NOMO-1 treated with DMSO at 0.1 percent for 48 hours (cell line): ENCODE results near the gene PSME3.
"Not testable (repeated sequence)": the region's sequence is repeated elsewhere in the genome, so short reads cannot be mapped to it uniquely, and the experiment has no call there.

Experiments used
- DNase-seq: peaks from one replicate; lab custom pipeline; 2025; ENCODE audit not compliant: unreplicated experiment; lab: John Stamatoyannopoulos, UW

The PSME3 gene

GRCh38 chr17:42873932-42874695 lies 40.9 kb downstream of the PSME3 start:
- DNase-seq, result not testable (repeated sequence)

GRCh38 chr17:42877037-42877436 lies 43.8 kb downstream of the PSME3 start:
- no peak for DNase-seq

DNA sequence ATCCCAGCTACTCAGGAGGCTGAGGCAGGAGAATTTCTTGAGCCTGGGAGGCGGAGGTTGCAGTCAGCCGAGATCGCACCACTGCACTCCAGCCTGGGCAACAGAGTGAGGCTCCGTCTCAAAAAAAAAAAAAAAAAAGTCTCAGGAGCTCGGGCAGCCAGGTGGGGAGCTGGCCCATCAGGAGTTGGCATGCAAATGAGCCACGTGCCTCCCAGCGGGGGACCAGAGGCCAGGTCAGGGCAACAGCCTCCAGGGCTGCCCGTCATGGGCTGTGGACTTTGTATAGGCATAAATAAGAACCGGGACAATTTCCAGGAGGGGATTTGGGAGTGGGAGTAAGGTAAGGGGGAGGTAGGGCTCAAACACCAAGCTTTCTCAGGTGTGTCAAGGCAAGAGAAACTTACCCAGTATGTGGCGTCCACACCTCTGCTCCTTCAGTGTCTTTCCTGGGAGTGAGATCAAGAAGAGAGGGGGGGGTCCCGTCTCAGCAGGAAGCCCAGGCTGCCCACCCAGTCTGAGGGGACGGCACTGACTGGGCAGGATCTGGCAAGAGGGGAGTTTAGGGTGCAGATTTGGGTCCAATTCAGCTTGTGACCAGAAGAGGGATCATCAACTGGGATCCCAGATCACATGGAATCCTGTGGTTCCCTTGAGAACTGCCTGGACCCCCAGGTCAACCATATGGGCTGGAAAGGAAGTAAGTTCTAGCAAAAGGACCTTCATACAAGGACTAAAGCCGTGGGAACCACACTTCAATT lies 45.1 kb downstream of the PSME3 start:
- no peak for DNase-seq

DNA sequence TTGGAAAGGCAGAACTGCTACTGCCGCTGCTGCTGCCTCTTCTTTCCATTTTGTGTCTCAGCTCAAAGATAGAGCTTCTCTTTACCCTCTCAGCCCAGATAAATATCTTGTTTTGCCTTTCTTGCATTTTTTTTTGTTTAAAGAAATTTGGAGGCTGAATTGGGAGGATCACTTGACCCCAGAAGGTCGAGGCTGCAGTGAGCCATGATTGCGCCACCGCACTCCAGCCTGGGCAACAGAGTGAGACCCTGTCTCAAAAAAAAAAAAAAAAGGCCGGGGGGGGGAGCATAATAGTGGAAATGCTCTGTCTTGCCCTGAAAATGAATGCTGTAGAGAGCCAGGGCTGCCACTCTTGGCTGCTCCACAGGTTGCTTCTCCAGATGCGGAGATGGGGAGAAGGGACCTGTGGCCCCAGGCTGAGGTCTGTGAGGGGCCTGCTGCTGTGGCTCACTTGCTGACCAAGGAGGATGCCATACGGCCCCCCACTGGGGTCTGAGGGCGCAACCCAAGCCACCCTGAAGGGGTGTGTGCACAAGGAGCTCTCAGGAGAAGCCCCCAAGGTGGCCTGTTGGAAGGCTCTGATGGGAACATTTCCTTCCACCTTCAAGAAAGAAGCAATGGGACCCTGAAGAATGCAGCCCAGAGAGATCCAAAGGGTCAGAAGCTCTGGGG lies 45.9 kb downstream of the PSME3 start:
- DNase-seq, result no peak

GRCh38 chr17:42879596-42879985 lies 46.4 kb downstream of the PSME3 start:
- DNase-seq, result no peak

GRCh38 chr17:42880776-42881310 lies 47.6 kb downstream of the PSME3 start:
- no peak for DNase-seq

- DNase-seq, result not testable (repeated sequence)
Observed at GRCh38 chr17:42881706-42882105, 48.5 kb downstream of the PSME3 start.

- DNase-seq, result no peak
Observed at GRCh38 chr17:42882166-42882565, 49.0 kb downstream of the PSME3 start.

DNA sequence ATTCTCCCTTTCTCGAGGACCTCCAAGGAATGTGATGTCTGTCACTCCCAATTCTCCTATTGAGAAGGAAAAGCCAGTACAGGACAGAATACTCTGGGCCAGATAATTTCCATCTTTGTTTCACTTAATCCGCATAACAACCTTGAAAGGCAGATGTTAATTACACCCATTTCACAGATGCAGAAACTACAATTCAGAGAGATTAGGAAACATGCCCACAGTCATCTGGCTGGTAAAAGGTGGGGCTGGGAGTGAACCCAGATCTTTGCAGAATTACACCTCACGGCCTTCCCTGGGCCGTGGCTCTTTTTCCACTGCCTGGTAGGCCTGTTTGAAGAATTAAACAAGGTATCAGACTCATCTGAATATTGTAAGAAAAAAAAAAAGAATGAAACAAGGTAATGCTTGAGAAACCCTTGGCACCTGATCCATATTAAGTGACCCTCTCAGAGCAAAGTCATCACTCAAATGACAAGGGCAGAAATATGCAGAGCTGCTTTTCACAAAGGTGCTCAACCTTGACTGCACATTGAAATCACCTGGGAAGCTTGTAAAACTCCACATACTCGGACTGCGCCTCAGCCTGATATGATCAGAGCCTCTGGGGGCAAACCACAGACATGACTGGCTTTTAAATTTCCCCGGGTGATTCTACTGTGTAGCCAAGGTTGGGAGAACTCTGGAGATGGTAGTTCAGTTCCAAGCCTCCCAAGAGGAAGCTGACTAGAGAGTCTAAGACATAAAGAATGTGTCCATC lies 50.8 kb downstream of the PSME3 start:
- DNase-seq, result no peak

- DNase-seq, result not testable (repeated sequence)
Observed at GRCh38 chr17:42885806-42886205, 52.6 kb downstream of the PSME3 start.

DNA sequence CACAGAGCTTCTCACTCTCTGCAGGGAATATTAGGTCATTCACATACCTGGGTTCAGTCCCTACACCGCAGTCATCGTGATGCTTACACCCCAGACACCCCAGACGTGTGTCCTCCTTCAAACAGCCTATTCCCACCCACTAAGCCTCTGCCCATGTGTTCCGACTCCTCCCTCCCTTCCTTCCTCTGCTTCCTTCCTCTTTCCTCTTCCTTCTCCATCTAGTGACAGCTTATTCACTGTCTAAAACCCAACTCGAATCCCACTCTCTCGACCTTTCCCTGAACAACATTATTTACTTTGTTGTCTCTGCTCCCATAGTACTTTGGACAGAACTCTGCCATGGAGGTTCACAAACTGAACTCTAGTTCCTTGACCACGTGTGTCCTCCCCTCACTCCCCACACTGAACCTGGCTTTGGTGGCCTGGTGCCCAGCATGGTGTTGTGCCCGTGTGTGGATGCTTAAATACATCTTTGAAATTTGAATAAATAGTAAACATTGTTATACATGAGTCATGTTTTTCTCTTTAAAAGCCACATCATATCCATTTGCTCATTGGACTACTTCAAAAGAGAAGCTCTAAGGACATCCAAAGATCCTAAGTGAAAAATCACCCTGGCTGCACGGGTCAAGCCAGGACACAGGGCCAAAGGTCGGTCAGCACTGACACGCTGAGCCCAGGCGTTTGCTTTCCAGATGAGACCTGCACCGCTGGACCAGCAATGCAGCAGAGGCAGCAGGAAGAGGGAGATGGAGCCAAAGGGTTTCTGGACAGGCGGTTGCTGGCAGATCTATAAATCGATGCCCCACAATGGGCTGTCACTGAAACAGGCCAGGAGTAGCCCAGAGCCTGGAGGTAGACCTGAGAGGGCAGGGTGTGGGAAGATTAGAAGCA lies 53.3 kb downstream of the PSME3 start:
- peak; percentile 17 for DNase-seq

DNA sequence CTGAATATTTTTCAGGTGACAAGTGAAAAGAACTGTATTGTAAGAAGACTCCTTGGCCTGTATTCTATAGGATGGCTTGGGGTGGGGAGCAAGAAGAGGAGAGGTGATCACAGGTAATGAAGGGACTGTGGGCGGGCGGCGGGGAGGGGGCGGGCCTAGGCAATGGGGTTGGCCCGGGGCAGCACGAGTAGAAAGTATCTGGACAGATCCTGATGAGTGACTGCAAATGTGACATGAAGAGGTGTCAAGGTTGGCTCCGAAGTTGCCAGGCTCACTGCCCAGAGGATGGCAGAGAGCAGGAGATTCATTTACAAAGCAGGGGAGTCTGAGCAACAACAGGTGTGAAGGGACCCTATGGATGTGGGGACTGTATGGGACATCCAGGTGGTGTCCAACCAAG lies 56.6 kb downstream of the PSME3 start:
- DNase-seq, result no peak

DNA sequence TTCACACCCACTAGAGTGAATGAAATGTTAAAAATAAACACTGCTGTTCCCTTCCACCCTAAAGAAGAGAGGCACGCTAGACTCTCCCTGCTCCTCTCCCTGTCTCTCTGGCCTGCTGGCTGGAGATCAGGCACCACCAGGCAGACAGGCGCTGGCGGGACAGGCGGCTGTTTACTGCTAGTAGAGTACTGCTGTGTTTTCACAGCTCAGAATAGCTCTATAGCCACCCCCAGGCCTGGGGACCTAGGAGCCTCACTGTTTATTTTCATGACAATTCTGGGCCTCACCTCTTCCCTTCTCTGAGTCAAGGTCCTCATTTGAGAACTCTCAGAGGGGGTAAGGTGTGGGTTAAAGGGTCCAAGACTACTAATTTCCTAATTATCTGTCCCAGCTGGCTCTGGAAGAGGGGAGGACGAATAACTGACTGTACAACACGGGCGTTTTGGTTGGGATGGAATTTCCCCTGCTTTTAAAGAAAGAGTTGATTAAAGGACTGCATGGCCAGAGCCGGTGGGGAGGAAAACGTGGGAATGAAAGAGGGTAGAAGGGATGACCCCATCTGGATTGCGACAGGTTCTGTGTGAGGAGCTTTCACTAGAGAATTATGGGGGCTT lies 58.4 kb downstream of the PSME3 start:
- DNase-seq, result no peak

- peak; percentile 43 for DNase-seq
Observed at GRCh38 chr17:42893359-42893758, 60.2 kb downstream of the PSME3 start.
